Neural progenitor cell (in vitro differentiated cells): ENCODE measurements around the gene EPRS1.

Experiments used
- CTCF ChIP-seq: fragments of 200-600 bp; sonication (generic); IDR thresholded peaks from 2 replicates; pipeline ENCODE4 v1.5.1; 2017; ENCODE audit warnings: antibody characterized with exemption, mild to moderate bottlenecking
- EZH2 ChIP-seq: fragments of 200-600 bp; sonication (generic); IDR thresholded peaks from 2 replicates; pipeline ENCODE4 v1.6.1; 2017; ENCODE audit warnings: antibody characterized with exemption, mild to moderate bottlenecking, moderate library complexity
- EZH2phosphoT487 ChIP-seq: fragments of 200-600 bp; sonication (generic); IDR thresholded peaks from 2 replicates; pipeline ENCODE4 v1.6.1; 2017; ENCODE audit warnings: antibody characterized with exemption

GRCh38 chr1:220019071-220019470 is 27.2 kb downstream of the EPRS1 start:
- TF ChIP-seq CTCF = no peak
- TF ChIP-seq EZH2 = no peak
- TF ChIP-seq EZH2phosphoT487 = no peak
